Activated T-cell treated with anti-CD3 and anti-CD28 coated beads for 4 hours (primary cell): ENCODE data around the gene LSM14A.
"Not testable (repeated sequence)": the region's sequence is repeated elsewhere in the genome, so short reads cannot be mapped to it uniquely, and the experiment has no call there.

ENCODE experiments used
- DNase-seq: peaks from one replicate; pipeline ENCODE4 v3.0.0-alpha.2; 2020

Gene LSM14A

GRCh38 chr19:34171877-34172660 lies at the start of gene LSM14A:
TSS of gene LSM14A (plus strand) at chr19:34172504. CDS start at chr19:34172643, 139 bp downstream.
- peak; percentile 80 for DNase-seq

GRCh38 chr19:34124828-34125227 lies 47.5 kb upstream of the LSM14A start:
- DNase-seq, result no peak

- DNase-seq, result no peak
Observed at GRCh38 chr19:34126966-34127365, 45.3 kb upstream of the LSM14A start.

GRCh38 chr19:34127684-34128189 lies 44.6 kb upstream of the LSM14A start:
- no peak for DNase-seq

GRCh38 chr19:34128558-34129250 lies 43.6 kb upstream of the LSM14A start:
- no peak for DNase-seq

GRCh38 chr19:34131100-34131499 lies 41.2 kb upstream of the LSM14A start:
- DNase-seq, result no peak

- not testable (repeated sequence) for DNase-seq
Observed at GRCh38 chr19:34132145-34132544, 40.2 kb upstream of the LSM14A start.

- not testable (repeated sequence) for DNase-seq
Observed at GRCh38 chr19:34132706-34133105, 39.6 kb upstream of the LSM14A start.

- peak; percentile 85 for DNase-seq
Observed at GRCh38 chr19:34134190-34135053, 37.9 kb upstream of the LSM14A start.

GRCh38 chr19:34135054-34135800 lies 37.1 kb upstream of the LSM14A start:
- no peak for DNase-seq

GRCh38 chr19:34135821-34136611 lies 36.3 kb upstream of the LSM14A start:
- no peak for DNase-seq

GRCh38 chr19:34141025-34141424 lies 31.3 kb upstream of the LSM14A start:
- DNase-seq, result no peak

- DNase-seq, result no peak
Observed at GRCh38 chr19:34142440-34142839, 29.9 kb upstream of the LSM14A start.

- DNase-seq, result peak; percentile 44
Observed at GRCh38 chr19:34145741-34146202, 26.5 kb upstream of the LSM14A start.

GRCh38 chr19:34148658-34149185 lies 23.6 kb upstream of the LSM14A start:
- DNase-seq, result no peak

- DNase-seq, result no peak
Observed at GRCh38 chr19:34149873-34150272, 22.4 kb upstream of the LSM14A start.

GRCh38 chr19:34150558-34150957 lies 21.7 kb upstream of the LSM14A start:
- DNase-seq, result no peak

- DNase-seq, result no peak
Observed at GRCh38 chr19:34151439-34151838, 20.9 kb upstream of the LSM14A start.

GRCh38 chr19:34154401-34154800 lies 17.9 kb upstream of the LSM14A start:
- DNase-seq, result no peak

GRCh38 chr19:34155686-34156085 lies 16.6 kb upstream of the LSM14A start:
- DNase-seq, result no peak

GRCh38 chr19:34158966-34159365 lies 13.3 kb upstream of the LSM14A start:
- not testable (repeated sequence) for DNase-seq
